GM12864 (cell line): ENCODE measurements around the gene TPD52L2.
"Not testable (repeated sequence)": the region's sequence is repeated elsewhere in the genome, so short reads cannot be mapped to it uniquely, and the experiment has no call there.

Experiments used
- DNase-seq: peaks from one replicate; pipeline ENCODE4 v3.0.0-alpha.2; 2011; ENCODE audit warnings: low read depth
- H3K4me3 ChIP-seq: 2 replicates; pipeline ENCODE4 v1.5.1; 2011; ENCODE audit warnings: mild to moderate bottlenecking, low read depth, low read length, control low read depth
- TF ChIP-seq, protein P1 (sequence below): IDR thresholded peaks from 2 replicates; pipeline ENCODE4 v1.5.1; 2011; ENCODE audit warnings: low read depth, mild to moderate bottlenecking, moderate library complexity, low read length, control low read depth, inconsistent platforms; ENCODE audit errors: missing control alignments

Gene TPD52L2

DNA sequence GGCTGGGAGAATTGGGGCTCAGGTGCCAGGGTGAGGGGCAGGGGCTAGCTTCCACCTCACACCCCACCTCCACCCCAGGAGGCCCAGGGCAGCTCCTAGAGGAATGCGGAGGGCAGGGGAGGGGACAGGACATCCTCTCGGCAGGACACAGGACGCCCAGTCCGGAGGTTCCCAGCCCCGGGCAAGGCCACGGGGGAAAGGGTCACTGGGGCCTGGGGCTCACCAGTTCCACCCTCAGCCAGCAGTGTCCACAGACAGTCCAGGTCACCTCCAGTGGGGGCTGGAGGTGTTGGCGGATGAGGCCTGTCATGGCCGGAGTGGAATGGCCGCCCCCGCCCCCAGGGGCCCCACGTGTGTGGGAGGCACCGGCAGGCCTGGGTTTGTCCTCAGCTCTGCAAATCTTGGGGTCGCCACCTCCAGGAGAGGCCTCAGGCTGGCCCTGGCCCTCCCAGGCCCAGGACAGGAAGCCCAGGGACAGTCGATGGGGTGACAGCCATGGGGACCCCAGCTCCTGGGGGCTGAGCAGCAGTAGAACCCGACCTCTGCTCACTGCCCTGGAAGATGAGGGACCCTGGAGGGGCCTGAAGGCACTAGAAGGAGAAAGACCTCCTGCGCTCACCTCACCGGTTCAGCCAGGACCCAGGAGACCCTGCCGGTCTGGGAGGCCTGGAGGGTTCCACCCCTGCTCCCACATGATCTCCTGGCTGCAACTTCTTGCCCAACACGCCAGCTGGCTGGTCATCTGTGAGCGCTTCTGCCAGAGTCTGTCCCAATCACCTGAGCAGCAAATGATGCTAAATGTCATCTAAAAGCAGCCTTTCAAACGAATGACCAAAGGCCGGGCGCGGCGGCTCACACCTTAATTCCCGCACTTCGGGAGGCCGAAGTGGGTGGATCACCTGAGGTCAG, 16.8 kb upstream of the TPD52L2 start:
- H3K4me3 ChIP-seq = no peak overlapping the region
- DNase-seq = no peak
- TF ChIP-seq, protein P1, sequence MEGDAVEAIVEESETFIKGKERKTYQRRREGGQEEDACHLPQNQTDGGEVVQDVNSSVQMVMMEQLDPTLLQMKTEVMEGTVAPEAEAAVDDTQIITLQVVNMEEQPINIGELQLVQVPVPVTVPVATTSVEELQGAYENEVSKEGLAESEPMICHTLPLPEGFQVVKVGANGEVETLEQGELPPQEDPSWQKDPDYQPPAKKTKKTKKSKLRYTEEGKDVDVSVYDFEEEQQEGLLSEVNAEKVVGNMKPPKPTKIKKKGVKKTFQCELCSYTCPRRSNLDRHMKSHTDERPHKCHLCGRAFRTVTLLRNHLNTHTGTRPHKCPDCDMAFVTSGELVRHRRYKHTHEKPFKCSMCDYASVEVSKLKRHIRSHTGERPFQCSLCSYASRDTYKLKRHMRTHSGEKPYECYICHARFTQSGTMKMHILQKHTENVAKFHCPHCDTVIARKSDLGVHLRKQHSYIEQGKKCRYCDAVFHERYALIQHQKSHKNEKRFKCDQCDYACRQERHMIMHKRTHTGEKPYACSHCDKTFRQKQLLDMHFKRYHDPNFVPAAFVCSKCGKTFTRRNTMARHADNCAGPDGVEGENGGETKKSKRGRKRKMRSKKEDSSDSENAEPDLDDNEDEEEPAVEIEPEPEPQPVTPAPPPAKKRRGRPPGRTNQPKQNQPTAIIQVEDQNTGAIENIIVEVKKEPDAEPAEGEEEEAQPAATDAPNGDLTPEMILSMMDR = no peak

DNA sequence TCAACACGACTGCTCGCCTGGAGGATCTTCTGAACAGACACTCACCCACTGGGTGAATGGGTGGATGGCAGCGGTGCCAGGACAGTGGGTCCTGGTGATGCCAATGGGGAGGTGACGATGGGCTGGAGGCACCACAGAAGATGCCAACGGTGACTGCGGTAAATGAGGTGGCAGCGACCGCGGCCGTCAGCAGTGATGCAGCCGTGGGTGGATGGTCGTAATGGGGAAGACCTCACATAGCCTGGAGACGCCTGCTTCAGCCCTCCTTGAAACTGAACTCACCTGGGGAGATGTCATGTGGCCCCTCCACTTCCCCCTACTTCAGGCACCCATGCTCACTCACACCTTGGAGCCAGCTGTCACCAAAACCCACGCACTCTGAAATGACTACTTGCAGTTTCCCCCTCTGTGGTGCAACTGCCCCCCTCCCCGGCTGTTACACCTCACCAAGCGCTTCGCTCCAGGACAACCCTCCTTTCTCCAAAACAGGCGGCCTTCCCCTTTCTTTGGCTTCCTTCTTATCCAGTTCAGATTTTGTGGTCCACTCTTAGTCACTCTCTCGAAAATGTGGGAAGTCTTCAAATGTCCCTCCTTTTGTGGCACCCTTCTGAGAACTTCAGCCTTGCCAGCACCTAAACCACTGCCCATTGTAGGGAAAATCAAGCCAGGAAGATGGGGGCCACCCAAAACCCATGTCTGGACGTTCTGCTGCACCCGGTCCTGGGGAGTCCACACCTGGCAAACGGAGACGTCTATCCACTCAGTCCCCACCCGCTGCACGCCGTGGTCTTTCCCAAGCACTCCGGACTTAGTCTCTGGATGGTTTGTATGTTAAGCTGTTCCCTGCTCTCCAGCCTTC, 14.2 kb upstream of the TPD52L2 start:
- TF ChIP-seq, protein P1 = no peak
- peak; percentile 92 for DNase-seq
- no peak overlapping the region; the same call in 1 of the 2 replicates for H3K4me3 ChIP-seq

DNA sequence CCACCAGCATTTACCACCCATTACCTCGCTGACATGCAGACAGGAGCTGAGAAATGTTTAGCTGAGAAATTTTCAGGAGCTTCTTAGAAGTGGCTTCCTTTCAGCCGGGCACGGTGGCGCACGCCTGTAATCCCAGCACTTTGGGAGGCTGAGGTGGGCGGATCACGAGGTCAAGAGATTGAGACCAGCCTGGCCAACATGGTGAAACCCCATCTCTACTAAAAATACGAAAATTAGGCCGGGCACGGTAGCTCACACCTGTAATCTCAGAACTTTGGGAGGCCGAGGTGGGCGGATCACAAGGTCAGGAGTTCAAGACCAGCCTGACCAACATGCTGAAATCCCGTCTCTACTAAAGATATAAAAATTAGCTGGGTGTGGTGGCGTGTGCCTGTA, 13.5 kb upstream of the TPD52L2 start:
- not testable (repeated sequence) for H3K4me3 ChIP-seq, DNase-seq

DNA sequence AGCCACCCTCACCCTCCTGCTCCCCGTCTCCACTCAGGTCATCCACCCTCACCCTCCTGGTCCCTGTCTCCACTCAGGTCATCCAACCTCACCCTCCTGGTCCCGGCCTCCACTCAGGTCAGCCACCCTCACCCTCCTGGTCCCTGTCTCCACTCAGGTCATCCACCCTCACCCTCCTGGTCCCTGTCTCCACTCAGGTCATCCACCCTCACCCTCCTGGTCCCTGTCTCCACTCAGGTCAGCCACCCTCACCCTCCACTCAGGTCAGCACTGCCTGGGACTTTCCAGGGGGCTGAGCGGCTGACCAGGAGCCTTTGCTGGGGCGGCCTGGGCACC, 11.4 kb upstream of the TPD52L2 start:
- H3K4me3 ChIP-seq, DNase-seq: not testable (repeated sequence)

DNA sequence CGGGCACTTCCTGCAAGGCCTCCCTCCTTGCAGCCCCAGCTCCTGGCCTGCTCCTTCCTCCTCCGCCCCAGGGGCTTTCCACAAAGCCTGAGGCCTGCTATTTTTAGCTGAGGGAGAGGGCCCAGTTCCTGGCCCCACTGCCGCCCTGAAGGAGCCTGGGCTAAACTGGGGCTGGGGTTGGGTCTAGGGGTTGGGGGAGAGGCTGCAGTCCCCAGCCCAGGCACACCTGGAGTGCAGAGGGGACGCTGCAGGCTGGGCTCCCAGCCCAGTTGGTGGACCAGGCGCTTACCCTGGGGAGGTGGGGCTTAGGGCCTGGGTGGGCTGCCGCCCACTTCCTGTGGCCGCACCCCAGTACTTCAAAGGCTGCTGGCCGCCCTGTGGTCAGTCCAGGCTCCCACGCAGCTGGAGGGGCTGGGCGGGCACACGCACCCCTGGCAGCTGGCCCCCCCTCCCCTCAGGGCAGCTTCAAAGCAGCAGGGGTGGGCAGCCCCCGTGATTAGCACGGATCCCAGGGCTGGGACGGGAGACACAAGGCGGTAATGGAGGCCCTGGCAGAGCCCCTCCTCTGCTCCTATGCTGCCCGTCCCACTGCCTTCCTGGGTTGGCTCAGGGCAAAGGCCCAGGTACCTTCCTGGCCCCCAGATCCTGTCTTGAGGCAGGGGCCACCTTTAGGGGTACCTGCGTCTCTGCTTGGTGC, 10.9 kb upstream of the TPD52L2 start:
- H3K4me3 ChIP-seq = no peak overlapping the region

DNA sequence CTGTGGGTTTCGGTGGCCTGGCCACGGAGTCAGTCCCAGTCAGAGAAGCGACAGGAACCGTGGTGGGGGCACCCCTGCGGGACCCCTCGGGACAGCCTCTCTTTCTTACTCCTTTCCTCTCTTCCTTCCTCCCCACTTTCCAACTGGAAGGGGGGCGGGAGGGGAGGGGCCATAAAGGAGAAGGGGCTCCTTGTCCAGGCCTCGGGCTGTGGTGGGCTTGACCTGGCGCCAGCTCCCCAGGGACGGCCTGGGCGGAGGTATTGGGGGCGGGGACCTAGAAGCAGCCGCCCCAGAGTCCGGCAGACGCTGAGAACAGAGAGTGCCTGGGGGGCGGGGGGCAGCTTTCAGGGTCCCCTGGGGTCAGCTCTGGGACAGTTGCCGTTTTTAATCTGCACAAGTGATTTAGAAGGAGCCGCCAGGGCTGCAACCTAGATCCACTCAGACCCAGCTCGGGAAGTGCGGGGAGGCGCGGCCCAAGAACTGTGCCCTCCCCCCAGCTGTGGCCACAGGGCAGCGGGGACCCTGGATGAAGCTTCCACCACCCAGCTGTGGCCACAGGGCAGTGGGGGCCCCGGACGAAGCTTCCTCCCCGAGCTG, 10.2 kb upstream of the TPD52L2 start:
- no peak for DNase-seq
- no peak overlapping the region for H3K4me3 ChIP-seq
- TF ChIP-seq, protein P1 = no peak

More for the DNA sequence above, 10.9 kb upstream of the TPD52L2 start:
- no peak for DNase-seq
- TF ChIP-seq, protein P1 = no peak

DNA sequence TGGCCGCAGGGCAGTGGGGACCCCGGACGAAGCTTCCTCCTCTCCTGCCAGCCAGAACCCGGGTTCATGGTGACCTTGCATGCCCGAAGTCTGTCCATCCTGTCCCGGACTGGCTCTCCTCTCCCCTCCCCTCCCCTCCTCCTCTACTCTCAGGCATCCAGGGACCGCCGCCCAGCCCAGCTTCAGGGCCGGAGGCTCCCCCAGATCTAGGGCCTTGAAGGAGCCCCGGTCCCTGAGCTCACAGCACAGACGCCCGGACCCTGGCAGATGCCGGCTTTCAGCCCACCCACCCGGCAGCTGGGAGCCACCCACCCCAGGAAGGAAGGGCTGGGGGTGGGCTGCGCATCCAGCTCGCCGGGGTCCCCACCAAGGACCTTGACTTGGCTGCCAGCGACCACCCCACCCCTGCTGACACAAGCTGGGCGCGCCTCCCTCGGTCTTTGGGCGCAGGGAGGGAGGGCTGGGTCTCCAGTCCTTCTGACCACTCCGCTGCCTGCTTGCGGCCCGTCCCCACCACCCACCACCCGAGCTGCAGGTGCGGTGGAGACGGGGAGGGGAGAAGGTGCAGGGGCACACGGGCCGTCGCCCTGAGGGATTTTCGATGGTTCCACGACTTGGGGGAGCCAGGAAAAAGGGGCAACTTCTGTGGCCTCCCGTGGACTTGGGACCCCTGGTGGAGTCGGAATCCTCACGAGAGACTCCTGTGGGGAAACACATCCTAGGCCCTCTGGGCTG, 9.5 kb upstream of the TPD52L2 start:
- TF ChIP-seq, protein P1 = no peak
- no peak overlapping the region for H3K4me3 ChIP-seq
- no peak for DNase-seq
